C4-2B (cell line): ENCODE measurements around the gene LARGE1.

Experiments used
- ZFX ChIP-seq: fragments of 450-650 bp; IDR thresholded peaks from 2 replicates; pipeline ENCODE4 v1.6.1; 2017
- TF ChIP-seq, protein P1 (sequence below): fragments of 450-650 bp; conservative IDR thresholded peaks from 2 replicates; pipeline ENCODE4 v1.5.1; 2017; ENCODE audit warnings: mild to moderate bottlenecking

DNA sequence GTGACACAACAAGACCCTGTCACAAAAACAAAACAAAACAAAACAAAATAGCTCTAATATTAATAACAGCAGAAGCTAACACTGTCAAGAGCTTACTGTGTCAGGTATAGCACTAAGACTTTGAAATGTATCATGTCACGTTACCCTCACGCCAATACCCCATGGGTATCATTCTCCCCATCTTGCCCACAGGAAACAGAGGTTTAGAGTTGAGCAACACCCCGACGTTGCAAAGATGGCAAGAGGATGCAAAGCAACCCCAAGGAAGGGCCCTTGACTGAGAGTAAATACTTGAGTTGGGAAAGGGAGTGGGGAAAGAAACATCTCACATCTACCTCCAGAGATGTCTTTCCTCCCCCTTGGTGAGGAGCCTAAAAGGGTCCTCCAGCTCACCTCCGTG, 366.8 kb downstream of the LARGE1 start:
- TF ChIP-seq, protein P1, sequence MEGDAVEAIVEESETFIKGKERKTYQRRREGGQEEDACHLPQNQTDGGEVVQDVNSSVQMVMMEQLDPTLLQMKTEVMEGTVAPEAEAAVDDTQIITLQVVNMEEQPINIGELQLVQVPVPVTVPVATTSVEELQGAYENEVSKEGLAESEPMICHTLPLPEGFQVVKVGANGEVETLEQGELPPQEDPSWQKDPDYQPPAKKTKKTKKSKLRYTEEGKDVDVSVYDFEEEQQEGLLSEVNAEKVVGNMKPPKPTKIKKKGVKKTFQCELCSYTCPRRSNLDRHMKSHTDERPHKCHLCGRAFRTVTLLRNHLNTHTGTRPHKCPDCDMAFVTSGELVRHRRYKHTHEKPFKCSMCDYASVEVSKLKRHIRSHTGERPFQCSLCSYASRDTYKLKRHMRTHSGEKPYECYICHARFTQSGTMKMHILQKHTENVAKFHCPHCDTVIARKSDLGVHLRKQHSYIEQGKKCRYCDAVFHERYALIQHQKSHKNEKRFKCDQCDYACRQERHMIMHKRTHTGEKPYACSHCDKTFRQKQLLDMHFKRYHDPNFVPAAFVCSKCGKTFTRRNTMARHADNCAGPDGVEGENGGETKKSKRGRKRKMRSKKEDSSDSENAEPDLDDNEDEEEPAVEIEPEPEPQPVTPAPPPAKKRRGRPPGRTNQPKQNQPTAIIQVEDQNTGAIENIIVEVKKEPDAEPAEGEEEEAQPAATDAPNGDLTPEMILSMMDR = no peak
- no peak for TF ChIP-seq ZFX
